ENCODE measurements around the gene ASIC4. TPM values are rescaled to one million over a fixed set of nuclear protein-coding genes. Genes with fewer than 3 reads are reported as not detected.
A peak's percentile ranks its signal among the peaks of the same experiment; 100 is the strongest.

ASIC4 gene
- total RNA-seq, 1 donor from 2014 or later, result not detected

DNA sequence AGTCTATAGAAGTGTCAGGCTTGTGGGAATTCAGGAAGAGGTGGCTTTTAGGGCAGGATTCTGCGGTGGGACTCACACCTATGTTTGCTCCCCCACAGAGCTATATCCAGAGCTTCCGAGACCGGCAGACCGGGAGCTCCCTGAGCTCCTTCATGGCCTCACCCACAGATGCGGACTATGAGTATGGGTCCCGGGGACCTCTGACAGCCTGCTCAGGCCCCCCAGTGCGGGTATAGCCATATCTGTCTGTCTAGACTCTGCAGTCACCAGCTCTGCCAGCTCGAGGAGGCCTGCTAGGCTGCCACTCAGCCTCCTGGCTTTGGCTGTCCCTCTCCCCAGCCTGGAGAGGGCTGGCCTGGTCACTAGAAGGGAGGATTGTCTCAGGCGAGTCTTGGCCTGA lies 35.3 kb downstream of the ASIC4 start:
- no peak overlapping the region for H3K4me3 Mint-ChIP-seq (ENCODE audit: low read depth)
- DNase-seq (ENCODE audit: low spot score), result no peak
- H3K9me3 Mint-ChIP-seq, result no peaks in the 10 kb centered on the region
- intact Hi-C loops (cut with micrococcal nuclease), result loop anchor here (10.0 kb wide), 1 partner anchor 375 kb away; the partner anchor contains the start of genes CNPPD1, RETREG2 and SLC23A3
- H3K27me3 Mint-ChIP-seq (ENCODE audit: low read depth), result peaks cover 30% of the 10 kb centered on the region
- peaks cover 2% of the 10 kb centered on the region for H3K4me1 Mint-ChIP-seq (ENCODE audit: low read depth)
- H3K36me3 Mint-ChIP-seq (ENCODE audit: low read depth), result no peaks in the 10 kb centered on the region
- H3K27ac Mint-ChIP-seq, result no peak overlapping the region

DNA sequence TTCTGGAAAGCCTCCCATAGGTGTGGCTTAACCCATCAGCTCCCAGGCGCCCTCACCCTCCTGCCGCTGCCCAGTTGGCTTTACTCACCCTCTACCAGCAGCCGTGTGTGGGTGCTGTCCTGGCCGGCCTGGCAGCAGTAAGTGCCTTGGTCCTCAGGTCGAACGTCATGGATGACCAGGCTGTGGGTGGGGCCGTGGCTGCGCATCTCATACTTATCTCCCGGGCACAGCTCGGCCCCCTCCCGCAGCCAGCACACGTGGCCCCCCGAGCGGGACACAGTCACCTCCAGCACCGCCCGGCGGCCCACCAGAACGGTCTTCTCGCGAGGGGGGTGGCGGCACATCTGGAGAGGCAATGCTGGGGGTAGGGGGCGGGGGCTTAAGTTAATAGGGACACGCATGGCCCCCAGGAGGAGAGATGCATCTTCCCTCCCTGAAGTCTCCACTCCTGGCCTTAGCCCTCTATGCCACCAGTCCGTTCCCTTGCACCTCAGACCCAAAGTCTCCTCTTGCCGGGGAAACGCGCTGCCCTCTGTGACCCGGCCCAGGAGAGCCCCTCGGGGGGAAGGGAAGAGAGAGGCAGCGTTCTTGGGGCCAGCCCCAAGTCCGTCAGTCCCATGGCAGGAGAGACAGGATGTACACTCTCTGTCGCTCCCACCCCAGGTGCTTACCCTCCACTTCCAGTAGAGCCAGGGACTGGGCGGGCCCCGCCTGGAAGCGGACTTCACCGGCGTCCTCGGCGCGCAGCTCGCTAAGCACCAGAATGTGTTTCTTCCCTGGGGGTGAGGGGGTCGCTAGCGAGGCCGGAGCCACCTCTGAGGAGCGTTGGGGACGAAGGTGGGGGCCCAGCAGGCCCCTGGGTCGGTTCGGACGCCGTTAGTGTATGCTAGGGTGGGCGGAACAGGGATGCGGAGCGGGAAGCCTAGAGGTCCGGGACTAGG lies 37.4 kb downstream of the ASIC4 start:
- H3K27ac Mint-ChIP-seq, result no peak overlapping the region
- H3K27me3 Mint-ChIP-seq (ENCODE audit: low read depth), result peaks cover 19% of the 10 kb centered on the region
- H3K9me3 Mint-ChIP-seq, result no peaks in the 10 kb centered on the region
- H3K4me1 Mint-ChIP-seq (ENCODE audit: low read depth), result peaks cover 2% of the 10 kb centered on the region
- no peak for DNase-seq (ENCODE audit: low spot score)
- H3K36me3 Mint-ChIP-seq (ENCODE audit: low read depth), result no peaks in the 10 kb centered on the region
- intact Hi-C loops (cut with micrococcal nuclease), result loop anchor here (1.0 kb wide), 2 partner anchors 8 to 46 kb away; partner anchors contain the start of genes CHPF and STK11IP
- H3K4me3 Mint-ChIP-seq (ENCODE audit: low read depth), result peak overlapping the region; percentile 77

DNA sequence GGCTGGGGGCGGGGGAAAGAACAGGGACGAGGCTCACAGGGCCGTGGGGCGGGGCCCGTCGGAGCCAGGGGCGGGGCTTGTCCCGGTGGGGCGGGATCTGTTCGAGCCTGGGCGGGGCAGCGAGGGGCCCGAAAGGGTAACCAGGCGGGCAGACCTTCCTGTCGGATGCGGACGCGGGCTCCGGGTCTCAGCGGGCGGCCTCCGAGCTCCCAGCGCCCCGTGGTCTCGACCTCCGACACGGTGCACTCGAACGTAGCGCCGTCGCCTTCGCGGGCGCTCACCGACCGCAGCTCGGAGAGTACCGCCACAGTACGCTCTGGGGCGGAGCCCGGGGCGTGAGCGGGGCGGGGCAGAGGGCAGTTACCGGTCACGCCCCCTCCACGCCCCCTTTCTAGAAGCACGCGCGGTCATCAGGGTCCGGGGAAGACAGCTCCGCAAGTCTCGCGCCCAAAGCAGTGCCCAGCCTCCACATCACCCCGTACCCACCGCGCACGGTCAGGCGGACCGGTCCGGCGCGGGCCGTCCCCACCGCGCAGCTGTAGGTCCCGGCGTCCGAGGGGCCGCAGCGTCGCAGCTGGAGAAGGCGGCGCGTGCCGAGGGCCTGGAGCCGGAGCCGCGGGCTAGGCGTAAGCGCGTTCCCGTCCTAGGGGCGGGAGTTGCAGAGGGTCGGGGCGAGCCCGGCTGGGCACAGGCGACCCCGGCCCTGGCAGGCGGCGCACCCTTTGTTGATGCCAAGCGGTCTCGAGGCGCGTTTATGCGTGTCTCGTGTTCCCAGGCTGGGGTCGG lies 38.3 kb downstream of the ASIC4 start:
- Mint-ChIP-seq H3K27ac (no peak overlapping the region), H3K4me1 (ENCODE audit: low read depth) (peaks cover 2% of the 10 kb centered on the region), H3K9me3 (no peaks in the 10 kb centered on the region), H3K4me3 (ENCODE audit: low read depth) (peak overlapping the region; percentile 77), H3K27me3 (ENCODE audit: low read depth) (peaks cover 19% of the 10 kb centered on the region), H3K36me3 (ENCODE audit: low read depth) (no peaks in the 10 kb centered on the region)
- peak; percentile 75 for DNase-seq (ENCODE audit: low spot score)
- intact Hi-C loops (cut with micrococcal nuclease), result loop anchor here (1.0 kb wide), 2 partner anchors 9 to 45 kb away; partner anchors contain the start of genes CHPF and STK11IP

DNA sequence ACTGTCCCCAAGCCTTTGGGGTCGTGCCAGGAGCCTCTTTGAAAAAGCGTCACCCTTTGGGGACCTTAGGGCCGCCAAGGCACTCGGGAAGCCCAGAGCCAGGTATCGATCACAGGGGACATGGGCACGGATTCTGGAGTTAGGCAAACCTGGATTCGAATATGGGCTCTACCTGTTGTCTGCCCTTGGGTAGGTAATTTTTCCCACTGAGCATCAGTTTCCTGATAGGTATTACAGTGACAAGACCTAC lies 38.8 kb downstream of the ASIC4 start:
- Mint-ChIP-seq H3K36me3 (ENCODE audit: low read depth) (no peaks in the 10 kb centered on the region), H3K9me3 (no peaks in the 10 kb centered on the region), H3K27ac (no peak overlapping the region), H3K27me3 (ENCODE audit: low read depth) (peaks cover 19% of the 10 kb centered on the region), H3K4me3 (ENCODE audit: low read depth) (no peak overlapping the region), H3K4me1 (ENCODE audit: low read depth) (peaks cover 2% of the 10 kb centered on the region)
- intact Hi-C loops (cut with micrococcal nuclease), result no loop called here
- DNase-seq (ENCODE audit: low spot score), result no peak

DNA sequence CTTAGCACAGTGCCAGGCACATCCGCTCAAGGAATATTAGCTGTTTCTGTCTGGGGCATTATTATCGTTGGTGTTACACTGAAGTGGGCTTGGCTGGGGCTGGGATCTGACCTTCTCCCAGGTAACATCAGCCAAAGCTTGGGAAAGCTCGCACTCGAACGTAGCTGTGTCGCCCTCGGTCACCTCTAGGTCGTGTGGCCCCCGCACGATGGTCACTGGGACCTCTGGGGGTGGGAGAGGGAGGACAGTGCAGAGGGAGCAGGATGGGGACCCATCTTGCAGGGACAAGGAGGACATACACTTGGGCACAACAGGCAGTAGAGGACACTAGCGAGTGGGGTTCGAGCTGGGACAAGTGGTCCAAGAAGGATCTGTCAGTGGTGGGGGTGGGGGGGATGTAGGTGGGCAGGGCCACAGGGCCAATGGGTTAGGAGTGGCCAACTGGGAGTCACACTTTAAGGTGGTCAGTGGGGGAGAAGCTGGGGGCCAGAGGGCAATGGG lies 39.2 kb downstream of the ASIC4 start:
- Mint-ChIP-seq H3K4me1 (ENCODE audit: low read depth) (peaks cover 2% of the 10 kb centered on the region), H3K36me3 (ENCODE audit: low read depth) (no peaks in the 10 kb centered on the region), H3K4me3 (ENCODE audit: low read depth) (peak overlapping the region; percentile 37), H3K27me3 (ENCODE audit: low read depth) (peaks cover 19% of the 10 kb centered on the region), H3K9me3 (no peaks in the 10 kb centered on the region), H3K27ac (no peak overlapping the region)
- DNase-seq (ENCODE audit: low spot score), result no peak
- intact Hi-C loops (cut with micrococcal nuclease), result no loop called here

DNA sequence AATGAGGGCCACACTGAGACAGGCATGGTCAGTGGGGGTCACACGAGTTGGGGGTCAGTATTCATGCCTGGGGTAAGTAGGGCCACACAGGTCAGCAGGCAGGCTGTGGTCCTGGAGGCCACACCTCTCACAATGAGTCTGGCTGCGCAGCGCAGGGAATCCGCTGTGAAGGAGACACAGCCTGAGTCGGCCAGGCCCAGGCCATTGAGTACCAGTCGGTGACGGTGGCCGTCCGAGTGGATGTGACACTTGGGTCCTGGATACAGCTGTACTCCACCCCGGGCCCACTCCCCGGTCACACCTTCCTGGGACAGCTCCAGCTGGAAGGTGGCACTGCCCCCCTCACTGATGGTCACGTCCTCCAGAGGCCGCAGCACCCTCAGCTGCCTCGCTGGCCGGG lies 40.1 kb downstream of the ASIC4 start:
- Mint-ChIP-seq H3K27me3 (ENCODE audit: low read depth) (peaks cover 19% of the 10 kb centered on the region), H3K4me1 (ENCODE audit: low read depth) (peaks cover 2% of the 10 kb centered on the region), H3K9me3 (no peaks in the 10 kb centered on the region), H3K36me3 (ENCODE audit: low read depth) (no peaks in the 10 kb centered on the region), H3K27ac (no peak overlapping the region), H3K4me3 (ENCODE audit: low read depth) (no peak overlapping the region)
- intact Hi-C loops (cut with micrococcal nuclease), result no loop called here
- DNase-seq (ENCODE audit: low spot score), result no peak

DNA sequence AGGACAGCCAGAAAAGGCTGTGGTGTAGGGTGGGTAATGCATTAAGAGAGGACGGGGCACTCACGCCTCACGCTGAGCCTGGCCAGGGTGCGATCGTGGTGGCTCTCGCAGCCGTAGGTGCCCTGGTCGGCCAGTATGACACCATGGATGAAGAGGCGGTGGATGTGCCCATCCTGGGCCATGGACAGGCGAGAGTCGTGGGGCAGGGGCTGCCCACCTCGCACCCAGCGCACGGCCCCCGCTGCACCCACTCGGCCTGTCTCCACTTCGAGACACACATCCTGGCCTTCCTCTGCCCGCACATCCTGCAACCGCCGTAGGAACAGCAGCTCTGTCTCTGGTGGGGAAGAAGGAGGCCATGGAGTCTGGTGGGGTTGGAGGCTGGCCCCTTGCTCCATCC lies 41.7 kb downstream of the ASIC4 start:
- Mint-ChIP-seq H3K27me3 (ENCODE audit: low read depth) (peaks cover 14% of the 10 kb centered on the region), H3K9me3 (no peaks in the 10 kb centered on the region), H3K4me1 (ENCODE audit: low read depth) (peaks cover 2% of the 10 kb centered on the region), H3K27ac (no peak overlapping the region), H3K4me3 (ENCODE audit: low read depth) (no peak overlapping the region), H3K36me3 (ENCODE audit: low read depth) (no peaks in the 10 kb centered on the region)
- no peak for DNase-seq (ENCODE audit: low spot score)
- intact Hi-C loops (cut with micrococcal nuclease), result no loop called here

DNA sequence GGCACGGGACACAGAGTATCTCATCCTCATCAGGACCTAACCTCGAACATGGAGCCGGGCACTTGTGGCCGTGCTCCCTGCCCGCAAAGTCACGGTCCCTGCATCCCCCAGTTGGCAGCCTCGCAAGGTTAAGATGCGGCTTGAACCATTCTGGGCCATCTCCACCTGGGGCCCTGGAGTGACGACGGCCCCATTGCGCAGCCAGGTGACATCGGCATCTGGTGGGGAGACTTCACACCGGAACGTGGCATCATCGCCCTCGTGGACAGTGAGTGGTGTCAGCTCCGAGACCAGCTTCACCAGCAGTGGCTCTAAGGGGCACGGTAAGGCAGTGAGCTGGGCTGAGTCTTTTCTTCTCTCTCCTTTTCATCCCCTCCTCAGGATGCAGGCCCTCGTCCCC lies 42.1 kb downstream of the ASIC4 start:
- intact Hi-C loops (cut with micrococcal nuclease), result no loop called here
- Mint-ChIP-seq H3K4me3 (ENCODE audit: low read depth) (no peak overlapping the region), H3K4me1 (ENCODE audit: low read depth) (peaks cover 2% of the 10 kb centered on the region), H3K27ac (no peak overlapping the region), H3K27me3 (ENCODE audit: low read depth) (peaks cover 12% of the 10 kb centered on the region), H3K9me3 (no peaks in the 10 kb centered on the region), H3K36me3 (ENCODE audit: low read depth) (no peaks in the 10 kb centered on the region)
- no peak for DNase-seq (ENCODE audit: low spot score)

DNA sequence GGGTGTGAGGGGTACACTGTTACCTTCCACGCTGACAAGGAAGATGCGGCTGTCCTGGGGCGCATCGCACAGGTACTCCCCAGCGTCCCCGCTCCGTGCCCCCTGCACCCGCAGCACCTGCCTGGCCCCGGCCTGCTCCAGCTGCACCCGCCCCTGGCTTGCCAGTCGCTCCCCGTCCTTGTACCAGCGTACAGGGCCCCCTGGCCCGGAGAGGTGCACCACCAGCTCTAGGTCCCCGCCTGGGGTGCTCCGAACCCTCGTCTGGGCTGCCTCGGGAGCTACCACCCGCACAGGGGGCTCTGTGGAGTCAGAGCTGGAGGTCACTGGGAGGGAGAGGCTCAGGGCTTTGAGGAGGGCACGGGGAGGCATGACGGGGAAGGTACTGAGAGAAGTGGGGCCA lies 43.0 kb downstream of the ASIC4 start:
- Mint-ChIP-seq H3K36me3 (ENCODE audit: low read depth) (no peaks in the 10 kb centered on the region), H3K27me3 (ENCODE audit: low read depth) (peaks cover 9% of the 10 kb centered on the region), H3K27ac (no peak overlapping the region), H3K4me1 (ENCODE audit: low read depth) (no peaks in the 10 kb centered on the region), H3K4me3 (ENCODE audit: low read depth) (no peak overlapping the region), H3K9me3 (no peaks in the 10 kb centered on the region)
- intact Hi-C loops (cut with micrococcal nuclease), result no loop called here
- DNase-seq (ENCODE audit: low spot score), result no peak

DNA sequence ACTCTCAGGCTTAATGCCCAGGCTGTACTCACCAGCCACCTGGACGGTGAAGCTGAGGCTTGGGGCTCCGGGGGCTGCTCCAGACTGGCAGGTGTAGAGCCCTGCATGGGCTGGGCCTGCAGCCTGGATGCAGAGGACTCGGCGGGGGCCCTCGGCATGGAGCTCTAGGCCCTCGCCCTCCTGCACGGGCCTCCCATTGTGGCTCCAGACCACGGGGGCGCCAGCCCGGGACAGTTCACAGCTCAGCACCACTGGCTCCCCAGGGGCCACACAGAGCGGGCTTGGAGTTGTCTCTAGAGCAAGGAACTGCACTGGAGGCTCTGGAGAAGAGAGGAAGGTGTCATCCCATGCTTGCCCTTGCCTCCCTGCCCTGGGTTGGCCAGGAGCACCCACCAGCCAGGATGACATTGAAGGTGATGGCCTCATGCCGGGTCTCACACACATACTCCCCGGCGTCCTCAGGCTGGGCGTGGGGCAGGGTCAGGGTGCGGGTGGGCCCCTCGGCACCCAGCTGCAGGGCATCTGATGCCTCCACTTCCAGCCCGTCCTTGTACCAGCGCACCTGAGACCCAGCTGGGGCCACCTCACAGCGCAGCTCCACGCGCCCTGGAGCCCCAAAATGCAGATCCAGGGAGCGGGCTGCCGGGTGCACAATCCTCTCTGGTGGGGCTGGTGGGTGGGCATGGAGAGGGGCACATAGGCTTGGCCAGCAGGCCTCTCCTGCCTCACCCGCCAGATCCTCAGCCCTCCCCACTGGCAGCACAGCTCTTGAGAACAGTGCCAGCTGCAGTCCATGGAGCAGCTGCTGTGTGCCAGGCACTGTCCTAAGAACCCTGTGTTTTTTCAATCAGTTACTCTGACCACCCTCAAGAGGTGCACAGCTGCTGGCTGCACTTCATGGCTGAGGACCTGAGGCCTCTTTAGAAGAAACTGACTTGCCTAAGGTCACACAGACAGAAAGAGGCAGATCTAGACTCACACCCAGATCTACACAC lies 43.8 kb downstream of the ASIC4 start:
- Mint-ChIP-seq H3K9me3 (no peaks in the 10 kb centered on the region), H3K4me3 (ENCODE audit: low read depth) (no peak overlapping the region), H3K27ac (no peak overlapping the region), H3K4me1 (ENCODE audit: low read depth) (no peaks in the 10 kb centered on the region), H3K36me3 (ENCODE audit: low read depth) (no peaks in the 10 kb centered on the region), H3K27me3 (ENCODE audit: low read depth) (peaks cover 9% of the 10 kb centered on the region)
- no peak for DNase-seq (ENCODE audit: low spot score)
- intact Hi-C loops (cut with micrococcal nuclease), result loop anchor here (2.0 kb wide), 1 partner anchor 15 kb away; the partner anchor contains the start of gene CHPF

DNA sequence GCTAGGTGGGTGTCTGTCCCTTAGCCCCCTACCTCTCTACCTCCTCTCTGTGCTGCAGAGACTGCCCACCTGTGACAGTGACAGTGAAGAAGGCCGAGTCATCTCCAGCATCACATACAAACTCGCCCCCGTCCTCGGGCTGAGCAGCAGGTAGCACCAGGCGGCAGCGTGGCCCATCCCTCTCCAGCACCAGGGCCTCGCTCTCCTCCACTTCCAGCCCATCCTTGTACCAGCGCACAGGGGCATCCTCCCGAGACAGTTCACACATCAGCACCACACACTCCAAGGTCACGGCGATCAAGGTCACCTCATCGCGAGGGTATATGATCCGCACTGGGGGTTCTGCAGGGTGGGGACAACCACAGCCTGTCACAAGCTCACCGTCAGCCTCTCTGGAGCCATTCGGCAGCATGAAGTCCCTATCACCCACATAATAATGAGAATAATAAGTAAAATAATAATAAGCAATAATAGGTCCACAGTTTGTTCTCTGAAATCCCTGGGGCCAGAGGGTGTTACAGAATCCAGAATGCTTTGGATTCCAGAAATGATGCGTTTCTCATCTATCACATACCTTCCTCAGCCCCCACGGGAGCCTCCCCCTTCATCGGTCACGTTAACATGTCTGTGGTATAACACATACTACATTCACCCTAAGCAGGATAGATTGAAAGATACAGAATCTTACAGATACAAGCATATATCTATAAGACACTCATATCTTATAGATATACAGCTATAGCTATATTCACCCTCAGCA lies 45.1 kb downstream of the ASIC4 start:
- Mint-ChIP-seq H3K4me3 (ENCODE audit: low read depth) (no peak overlapping the region), H3K4me1 (ENCODE audit: low read depth) (no peaks in the 10 kb centered on the region), H3K9me3 (no peaks in the 10 kb centered on the region), H3K27ac (no peak overlapping the region), H3K27me3 (ENCODE audit: low read depth) (no peaks in the 10 kb centered on the region), H3K36me3 (ENCODE audit: low read depth) (no peaks in the 10 kb centered on the region)
- DNase-seq (ENCODE audit: low spot score), result no peak
- intact Hi-C loops (cut with micrococcal nuclease), result loop anchor here (2.0 kb wide), 1 partner anchor 17 kb away; the partner anchor contains the start of gene CHPF

Data from activated T-helper 2 cell treated with anti-CD3 and anti-CD28 coated beads, Interferon-gamma antibody, Interleukin-2, Interleukin-4, amounts not matched to agents 10 μg/mL and 5 μg/mL and 100 μg/mL, durations not matched to agents 14 hours and 24 hours and 36 hours (primary cell).